Transverse colon (tissue), 4 donors: Measurements from ENCODE around the gene NKD2. TPM values are rescaled to one million over a fixed set of nuclear protein-coding genes. Genes with fewer than 3 reads are reported as not detected.

Experiments used
- DNase-seq: peaks from one replicate; pipeline ENCODE4 v3.0.0-alpha.2; 2019
- H3K27ac ChIP-seq, 4 donors: fragments of 200-600 bp; sonication (generic); 2 replicates each; pipeline ENCODE4 v1.5.1; 2016 to 2018; ENCODE audit warnings: inconsistent platforms in 4 of 4
- H3K27me3 ChIP-seq: fragments of 200-600 bp; sonication (generic); 2 replicates; pipeline ENCODE4 v1.5.1; 2017; ENCODE audit warnings: inconsistent platforms
- H3K36me3 ChIP-seq, 4 donors: fragments of 200-600 bp; sonication (generic); 2 replicates each; pipeline ENCODE4 v1.5.1; 2017 to 2019; ENCODE audit warnings: inconsistent platforms in 4 of 4
- H3K4me1 ChIP-seq, 4 donors: fragments of 200-600 bp; sonication (generic); 2 replicates each; pipeline ENCODE4 v1.5.1; 2017 to 2020; ENCODE audit warnings: inconsistent platforms in 4 of 4
- H3K4me3 ChIP-seq, 4 donors: fragments of 200-600 bp; sonication (generic); 1 replicate in 1 of 4; 2 replicates in 3 of 4; pipeline versions ENCODE4 v1.5.1 to v1.6.1; 2017 to 2019; ENCODE audit warnings: inconsistent platforms in 4 of 4
- H3K9me3 ChIP-seq, 2 donors: fragments of 200-600 bp; sonication (generic); 2 replicates each; pipeline ENCODE4 v1.5.1; 2017 to 2019; ENCODE audit warnings: inconsistent platforms in 2 of 2
- EP300 ChIP-seq: sonication (generic); formaldehyde crosslinking; IDR thresholded peaks from one replicate; pipeline ENCODE4 v1.6.1; 2017; ENCODE audit warnings: antibody characterized with exemption, low read depth
- POLR2A ChIP-seq: fragments of 450-650 bp; IDR thresholded peaks from one replicate; pipeline ENCODE4 v1.6.1; 2016; ENCODE audit warnings: antibody characterized with exemption, mild to moderate bottlenecking, moderate library complexity
- POLR2AphosphoS5 ChIP-seq, 3 donors: sonication (generic); formaldehyde crosslinking; IDR thresholded peaks; one replicate each; pipeline ENCODE4 v1.6.1; 2016; ENCODE audit warnings: antibody characterized with exemption in 3 of 3
- WGBS, 2 donors: methylation state at CpG; one replicate each; pipeline ENCODE4 v1.1.5; 2018; ENCODE audit warnings: low coverage in 1 of 2; 5-methylcytosine and 5-hydroxymethylcytosine counted together
- in situ Hi-C, 4 donors: fragments of 200-750 bp; cut with MboI; loops; one replicate each; pipeline versions ENCODE4 v1.15.0 to v1.15.1; 2017; ENCODE audit warnings: low sequenced_read_pairs in 3 of 4, low pct_ligation_motif_present in 1 of 4, low pct_unique_long_range_greater_than_20kb in 1 of 4
- intact Hi-C: fragments of 100-400 bp; cut with DNase I; formaldehyde crosslinking; loops from one replicate; pipeline ENCODE4 v1.15.1; 2023; ENCODE audit warnings: low total_unique reads
- total RNA-seq, 4 donors: library from RNA; depleted of rRNA; stranded (reverse); fragments of >200 nt; gene quantifications; one replicate each; pipeline ENCODE4 v1.1.0, GENCODE V29; 2016
- TF ChIP-seq, protein P1 (sequence below), 5 experiments: fragments of 200-600 bp in 3 of 5; fragments of 450-650 bp in 2 of 5; sonication (generic) in 3 of 5; IDR thresholded peaks; 1 replicate in 2 of 5; 2 replicates in 3 of 5; pipeline ENCODE4 v1.5.1; 2016 to 2017; ENCODE audit warnings: antibody characterized with exemption in 5 of 5, inconsistent platforms in 3 of 5, mild to moderate bottlenecking in 2 of 5, moderate library complexity in 1 of 5

NKD2 gene
- total RNA-seq, 4 donors from 2014 or later, result 0.41 to 0.80 TPM; not detected in 2

DNA sequence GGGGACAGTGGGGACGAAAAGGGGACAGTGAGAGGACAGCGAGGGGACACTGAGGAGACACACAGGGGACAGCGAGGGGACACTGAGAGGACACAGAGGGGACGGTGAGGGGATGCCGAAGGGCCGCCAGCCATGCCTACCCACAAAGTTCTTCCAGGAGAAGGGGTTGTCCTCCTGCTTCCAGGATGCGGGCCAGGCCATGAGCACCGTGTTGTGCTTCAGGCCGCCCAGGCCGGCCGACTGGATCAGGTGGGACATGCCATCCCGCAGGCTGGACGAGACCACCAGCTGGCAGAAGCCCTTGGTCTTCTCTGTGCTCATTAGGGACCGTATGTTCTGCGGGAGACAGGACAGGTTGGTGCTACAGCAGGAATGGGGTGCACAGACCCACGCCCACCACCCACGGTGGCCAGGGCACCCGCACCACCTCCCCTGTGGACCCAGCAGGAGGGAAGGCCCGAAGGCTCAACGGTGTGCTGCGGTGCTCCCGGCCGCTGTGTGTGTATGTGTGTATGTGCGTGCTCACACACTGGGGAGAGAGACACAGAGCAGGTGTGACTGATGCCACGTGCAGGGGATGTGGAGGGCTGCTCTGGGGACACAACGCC, 56.6 kb downstream of the NKD2 start:
- intact Hi-C loops, result no loop called here
- WGBS, 2 donors, result 92% methylated on average over 26 of the region's 26 CpGs; no CpG with 5 or more reads in 1 of the 2 donors
- DNase-seq, result no peak

DNA sequence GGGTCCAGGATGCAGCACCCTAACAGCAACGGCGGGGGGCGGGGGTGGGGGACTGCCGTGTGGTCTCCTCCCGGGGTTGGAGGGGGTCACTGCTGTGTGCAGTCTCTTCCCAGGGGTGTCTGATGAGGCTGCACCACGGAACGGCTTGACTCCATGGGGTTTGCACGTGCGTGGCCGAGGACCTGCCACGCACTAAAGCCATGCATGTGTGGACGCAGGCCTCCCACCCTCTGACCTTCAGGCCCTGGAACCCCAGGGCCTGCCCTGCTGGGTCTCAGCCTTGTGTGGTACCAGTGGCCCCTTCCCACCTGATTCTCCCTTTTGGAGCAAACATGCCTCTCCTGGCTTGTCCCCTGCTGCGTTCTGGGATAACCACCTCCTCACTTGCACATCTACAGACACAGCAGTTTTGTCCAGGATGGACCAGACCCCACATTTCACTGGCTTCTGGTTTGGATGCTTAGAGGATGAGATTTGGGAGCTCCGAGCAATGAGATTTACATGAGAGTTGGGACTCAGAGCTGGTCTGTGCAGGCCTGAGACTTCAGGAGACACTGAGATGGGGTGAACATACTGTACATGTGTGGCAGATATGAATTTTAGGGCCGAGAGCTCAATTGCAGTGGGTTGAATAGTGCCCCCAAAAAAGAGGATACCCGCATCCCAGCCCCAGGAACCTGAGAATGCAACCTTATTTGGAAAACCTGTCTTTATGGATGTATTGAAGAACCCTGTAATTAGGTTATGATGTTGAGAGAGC, 57.5 kb downstream of the NKD2 start:
- Histone ChIP-seq H3K27me3 (no peaks in the 10 kb centered on the region), H3K4me3 (no peak overlapping the region), H3K27ac (no peak overlapping the region), H3K4me1 (no peaks in the 10 kb centered on the region), H3K9me3 (no peaks in the 10 kb centered on the region), H3K36me3 (peaks cover 0 to 11% (median 2%) of the 10 kb centered on the region in 4 donors)
- DNase-seq, result no peak
- in situ Hi-C loops, result no loop called here
- intact Hi-C loops, result no loop called here
- TF ChIP-seq POLR2A, result no peak
- TF ChIP-seq, protein P1, sequence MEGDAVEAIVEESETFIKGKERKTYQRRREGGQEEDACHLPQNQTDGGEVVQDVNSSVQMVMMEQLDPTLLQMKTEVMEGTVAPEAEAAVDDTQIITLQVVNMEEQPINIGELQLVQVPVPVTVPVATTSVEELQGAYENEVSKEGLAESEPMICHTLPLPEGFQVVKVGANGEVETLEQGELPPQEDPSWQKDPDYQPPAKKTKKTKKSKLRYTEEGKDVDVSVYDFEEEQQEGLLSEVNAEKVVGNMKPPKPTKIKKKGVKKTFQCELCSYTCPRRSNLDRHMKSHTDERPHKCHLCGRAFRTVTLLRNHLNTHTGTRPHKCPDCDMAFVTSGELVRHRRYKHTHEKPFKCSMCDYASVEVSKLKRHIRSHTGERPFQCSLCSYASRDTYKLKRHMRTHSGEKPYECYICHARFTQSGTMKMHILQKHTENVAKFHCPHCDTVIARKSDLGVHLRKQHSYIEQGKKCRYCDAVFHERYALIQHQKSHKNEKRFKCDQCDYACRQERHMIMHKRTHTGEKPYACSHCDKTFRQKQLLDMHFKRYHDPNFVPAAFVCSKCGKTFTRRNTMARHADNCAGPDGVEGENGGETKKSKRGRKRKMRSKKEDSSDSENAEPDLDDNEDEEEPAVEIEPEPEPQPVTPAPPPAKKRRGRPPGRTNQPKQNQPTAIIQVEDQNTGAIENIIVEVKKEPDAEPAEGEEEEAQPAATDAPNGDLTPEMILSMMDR (IDR thresholded peaks at IDR 0.05), result no peak
- TF ChIP-seq POLR2AphosphoS5 (IDR thresholded peaks at IDR 0.05), result no peak
- no peak for TF ChIP-seq EP300
- WGBS, 2 donors, result 89% methylated on average over 13 of the region's 16 CpGs; no CpG with 5 or more reads in 1 of the 2 donors

More for the DNA sequence above, 56.6 kb downstream of the NKD2 start:
- TF ChIP-seq POLR2AphosphoS5 (IDR thresholded peaks at IDR 0.05) (no peak), EP300 (no peak), POLR2A (no peak)
- TF ChIP-seq, protein P1 (IDR thresholded peaks at IDR 0.05), result no peak
- in situ Hi-C loops, result no loop called here
- peaks cover 0 to 11% (median 2%) of the 10 kb centered on the region in 4 donors for H3K36me3 ChIP-seq
- H3K27ac ChIP-seq, result no peak overlapping the region
- H3K4me1 ChIP-seq, result no peaks in the 10 kb centered on the region
- H3K27me3 ChIP-seq, result no peaks in the 10 kb centered on the region
- H3K9me3 ChIP-seq, result no peaks in the 10 kb centered on the region
- no peak overlapping the region for H3K4me3 ChIP-seq

DNA sequence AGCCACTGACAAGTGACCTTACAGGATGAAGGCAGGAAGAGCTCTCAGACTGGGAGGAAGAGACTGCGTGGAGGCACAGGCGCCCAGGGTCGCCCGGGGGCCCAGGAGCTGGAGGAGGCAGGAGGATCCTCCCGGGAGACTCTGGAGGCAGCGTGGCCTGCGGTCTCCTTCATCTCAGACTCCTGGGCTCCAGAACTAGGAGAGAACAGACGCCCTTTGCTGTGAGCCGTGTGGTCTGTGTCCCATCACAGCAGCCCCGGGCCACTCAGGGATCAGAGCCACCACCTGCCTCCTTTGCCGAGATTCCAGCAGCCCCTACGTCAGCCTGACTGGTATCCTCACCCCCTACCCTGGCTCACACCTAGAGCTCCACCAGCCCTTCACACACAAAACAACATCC, 58.1 kb downstream of the NKD2 start:
- intact Hi-C loops, result no loop called here
- no peak for DNase-seq
- Histone ChIP-seq H3K4me1 (no peaks in the 10 kb centered on the region), H3K36me3 (peaks cover 0 to 11% (median 2%) of the 10 kb centered on the region in 4 donors), H3K9me3 (no peaks in the 10 kb centered on the region), H3K27me3 (no peaks in the 10 kb centered on the region), H3K27ac (no peak overlapping the region), H3K4me3 (no peak overlapping the region)
- TF ChIP-seq POLR2A (no peak), POLR2AphosphoS5 (IDR thresholded peaks at IDR 0.05) (no peak), EP300 (no peak)
- TF ChIP-seq, protein P1 (IDR thresholded peaks at IDR 0.05), result no peak
- WGBS, 2 donors, result 84 to 100% methylated on average over 1 to 12 of the region's 12 CpGs
- in situ Hi-C loops, result no loop called here

DNA sequence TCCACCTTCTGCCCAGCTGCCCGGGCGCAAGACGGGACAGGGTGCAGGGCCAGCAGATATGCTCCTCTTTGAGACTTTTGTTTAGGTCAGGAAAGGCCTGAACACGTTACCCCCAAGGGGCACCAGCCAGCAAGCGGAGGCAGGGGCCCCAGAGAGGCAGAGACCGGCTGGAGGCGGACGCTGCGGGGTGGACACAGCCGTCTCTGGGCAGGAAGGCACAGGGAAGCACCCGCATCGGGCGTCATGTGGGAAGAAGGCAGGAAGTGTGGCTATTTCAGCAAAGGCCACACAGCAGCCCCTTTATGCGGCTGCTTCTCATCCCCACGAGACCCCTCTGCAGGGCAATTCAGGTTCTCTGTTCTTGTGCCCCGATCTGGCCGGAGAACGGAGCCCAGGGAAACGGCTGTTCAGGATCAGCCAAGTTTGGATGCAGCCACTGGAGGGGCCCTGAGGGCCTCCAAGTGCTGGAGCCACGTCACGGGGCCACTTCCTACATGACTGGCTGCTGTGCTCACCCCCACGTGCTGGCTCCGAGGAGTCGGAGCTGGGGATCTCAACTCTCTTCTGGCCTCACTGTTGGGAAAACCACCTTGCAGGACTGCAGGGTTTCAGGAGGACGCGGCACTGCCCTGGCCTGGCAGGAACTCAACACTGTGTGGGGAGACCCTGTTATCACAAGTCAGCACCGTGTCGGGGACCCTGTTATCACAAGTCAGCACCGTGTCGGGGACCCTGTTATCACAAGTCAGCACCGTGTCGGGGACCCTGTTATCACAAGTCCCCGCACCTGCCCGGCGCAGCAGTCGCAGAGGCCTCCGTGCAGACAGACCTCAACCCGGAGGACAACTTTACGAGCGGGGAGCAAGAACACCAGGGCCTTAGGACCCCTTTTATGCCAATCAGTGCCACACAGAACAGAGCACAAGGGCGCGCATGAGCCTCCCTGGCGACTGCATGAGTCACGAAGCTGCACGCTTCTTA, 58.8 kb downstream of the NKD2 start:
- intact Hi-C loops, result no loop called here
- Histone ChIP-seq H3K4me1 (no peaks in the 10 kb centered on the region), H3K27me3 (no peaks in the 10 kb centered on the region), H3K36me3 (peaks cover 0 to 11% (median 2%) of the 10 kb centered on the region in 4 donors), H3K4me3 (no peak overlapping the region), H3K9me3 (no peaks in the 10 kb centered on the region), H3K27ac (no peak overlapping the region)
- no peak for DNase-seq
- TF ChIP-seq, protein P1 (IDR thresholded peaks at IDR 0.05), result no peak
- TF ChIP-seq POLR2AphosphoS5 (IDR thresholded peaks at IDR 0.05) (no peak), EP300 (no peak), POLR2A (no peak)
- in situ Hi-C loops, result no loop called here
- WGBS, 2 donors, result 90% methylated on average over 41 of the region's 45 CpGs; no CpG with 5 or more reads in 1 of the 2 donors
